ENCODE data around the gene TLR9. TPM values are rescaled to one million over a fixed set of nuclear protein-coding genes. Genes with fewer than 3 reads are reported as not detected.

TLR9 gene
- total RNA-seq, 1 experiment from 2014 or later: 0.44 TPM

- H3K4me1 ChIP-seq (replicated peaks; ENCODE audit: insufficient read depth): peaks cover 45% of the 10 kb centered on the region
- H3K79me2 ChIP-seq (ENCODE audit: low read depth): peaks cover 53% of the 10 kb centered on the region
- no peak for TF ChIP-seq CTCF (conservative IDR thresholded peaks at IDR 0.05)
- no peak for TF ChIP-seq EZH2 (IDR thresholded peaks at IDR 0.05; ENCODE audit: low read depth)
- BruUV-seq (replicated peaks): no TSS peak
- no peaks in the 10 kb centered on the region for H3K9me2 ChIP-seq (ENCODE audit: insufficient read depth)
- CTCF ChIA-PET: interaction anchor here (0.6 to 2.0 kb wide), 7 partner anchors 10 to 83 kb away, joined by 3 to 19 read pairs (median 5); partner anchors contain the start of gene POC1A
- peak overlapping the region; percentile 85 for H3K4me2 ChIP-seq
- H3K27ac ChIP-seq: peak overlapping the region; percentile 89
- no peaks in the 10 kb centered on the region for H3K27me3 ChIP-seq (ENCODE audit: insufficient read depth, low read depth)
- H2AFZ ChIP-seq: no peak overlapping the region
- no peaks in the 10 kb centered on the region for H3K9me3 ChIP-seq (ENCODE audit: insufficient read depth, low read depth)
- H4K20me1 ChIP-seq (ENCODE audit: insufficient read depth): peaks cover 4% of the 10 kb centered on the region; the same call in 1 of the 2 replicates
- H3K36me3 ChIP-seq (ENCODE audit: low read depth): no peaks in the 10 kb centered on the region
- intact Hi-C loops (cut with micrococcal nuclease; ENCODE audit: unreplicated experiment): loop anchor here (1.0 to 5.0 kb wide), 3 partner anchors 20 to 295 kb away; partner anchors contain the start of genes PARP3, RRP9 and WDR82
- POLR2A ChIA-PET (ENCODE audit: unreplicated experiment): interaction anchor here (0.5 to 0.7 kb wide), 5 partner anchors 18 to 177 kb away, joined by 3 read pairs; partner anchors contain the start of genes POC1A and WDR82
- peak overlapping the region; percentile 93; the same call in 1 of the 2 replicates for H3K4me3 ChIP-seq
- DNase-seq: peak; percentile 73 to 83
- peaks cover 37% of the 10 kb centered on the region for H3F3A ChIP-seq (ENCODE audit: insufficient read depth, low read depth)
Measured at GRCh38 chr3:52237006-52237656, 11.7 kb upstream of the TLR9 start.

- no peaks in the 10 kb centered on the region for H3K27me3 ChIP-seq (ENCODE audit: insufficient read depth, low read depth)
- DNase-seq: no peak
- peak overlapping the region; percentile 85 for H3K4me2 ChIP-seq
- CTCF ChIA-PET: interaction anchor here (0.6 to 2.0 kb wide), 4 partner anchors 16 to 239 kb away, joined by 3 to 19 read pairs (median 3); no protein-coding TSS in a partner anchor
- POLR2A ChIA-PET (ENCODE audit: unreplicated experiment): no interaction called here
- H3K36me3 ChIP-seq (ENCODE audit: low read depth): no peaks in the 10 kb centered on the region
- no TSS peak for BruUV-seq (replicated peaks)
- no peak overlapping the region for H2AFZ ChIP-seq
- H3K4me1 ChIP-seq (replicated peaks; ENCODE audit: insufficient read depth): peaks cover 45% of the 10 kb centered on the region
- H3K27ac ChIP-seq: peak overlapping the region; percentile 89
- peaks cover 37% of the 10 kb centered on the region for H3F3A ChIP-seq (ENCODE audit: insufficient read depth, low read depth)
- intact Hi-C loops (cut with micrococcal nuclease; ENCODE audit: unreplicated experiment): loop anchor here (5.0 kb wide), 1 partner anchor 294 kb away; the partner anchor contains the start of genes PARP3 and RRP9
- peak overlapping the region; percentile 93; the same call in 1 of the 2 replicates for H3K4me3 ChIP-seq
- H3K9me3 ChIP-seq (ENCODE audit: insufficient read depth, low read depth): no peaks in the 10 kb centered on the region
- H3K9me2 ChIP-seq (ENCODE audit: insufficient read depth): no peaks in the 10 kb centered on the region
- peaks cover 9% of the 10 kb centered on the region for H4K20me1 ChIP-seq (ENCODE audit: insufficient read depth)
- TF ChIP-seq EZH2 (IDR thresholded peaks at IDR 0.05; ENCODE audit: low read depth) (no peak), CTCF (conservative IDR thresholded peaks at IDR 0.05) (no peak)
- H3K79me2 ChIP-seq (ENCODE audit: low read depth): peaks cover 53% of the 10 kb centered on the region
Measured at GRCh38 chr3:52236424-52236886, 11.0 kb upstream of the TLR9 start.

- intact Hi-C loops (cut with micrococcal nuclease; ENCODE audit: unreplicated experiment): loop anchor here (5.0 kb wide), 2 partner anchors 153 to 292 kb away; partner anchors contain the start of genes PARP3 and RRP9
- Histone ChIP-seq H3K4me3 (no peak overlapping the region), H3K79me2 (ENCODE audit: low read depth) (peaks cover 42% of the 10 kb centered on the region), H3K9me2 (ENCODE audit: insufficient read depth) (no peaks in the 10 kb centered on the region), H3F3A (ENCODE audit: insufficient read depth, low read depth) (peaks cover 30% of the 10 kb centered on the region), H4K20me1 (ENCODE audit: insufficient read depth) (peaks cover 9% of the 10 kb centered on the region), H2AFZ (no peak overlapping the region), H3K4me1 (replicated peaks; ENCODE audit: insufficient read depth) (peaks cover 31% of the 10 kb centered on the region), H3K4me2 (no peak overlapping the region), H3K27ac (no peak overlapping the region), H3K9me3 (ENCODE audit: insufficient read depth, low read depth) (no peaks in the 10 kb centered on the region), H3K27me3 (ENCODE audit: insufficient read depth, low read depth) (no peaks in the 10 kb centered on the region), H3K36me3 (ENCODE audit: low read depth) (peaks cover 7% of the 10 kb centered on the region; the same call in 1 of the 2 replicates)
- ChIA-PET POLR2A (ENCODE audit: unreplicated experiment) (no interaction called here), CTCF (interaction anchor here (0.6 to 0.7 kb wide), 2 partner anchors 15 to 214 kb away, joined by 5 to 7 read pairs; no protein-coding TSS in a partner anchor)
- no peak for TF ChIP-seq EZH2 (IDR thresholded peaks at IDR 0.05; ENCODE audit: low read depth)
- no TSS peak for BruUV-seq (replicated peaks)
- DNase-seq: no peak
Measured at GRCh38 chr3:52234516-52235447, 9.3 kb upstream of the TLR9 start.
